ENCODE data around the gene KIF26A.

DNA sequence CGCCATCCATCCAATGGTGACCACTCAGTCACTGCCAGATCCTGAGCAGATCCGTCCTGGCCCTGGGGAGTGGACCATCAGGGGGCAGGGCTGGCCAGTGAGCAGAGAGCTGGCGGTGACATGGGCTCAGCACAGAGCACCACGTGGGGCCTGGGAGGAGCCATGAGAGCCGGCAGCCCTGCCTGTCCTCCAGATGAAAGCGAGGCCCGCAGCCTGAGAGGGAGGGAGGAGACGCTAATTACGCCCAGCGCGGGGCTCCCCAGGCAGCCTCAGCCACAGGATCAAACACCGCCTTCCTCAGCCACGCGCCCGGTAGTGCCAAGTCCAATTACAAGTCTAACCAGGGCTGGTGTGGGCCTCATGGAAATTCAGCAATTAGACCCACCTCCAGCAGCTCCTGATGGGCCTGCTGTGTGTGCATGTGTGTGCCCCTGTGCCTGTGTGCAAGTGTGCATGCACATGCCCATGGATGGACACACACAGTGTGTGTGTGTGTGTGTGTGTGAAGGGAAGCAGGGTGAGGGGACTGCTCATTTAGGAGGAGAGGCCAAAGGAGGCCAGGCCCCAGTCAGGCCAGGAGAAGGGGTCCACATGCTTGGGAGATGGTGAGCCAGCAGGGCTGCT, 68.0 kb downstream of the KIF26A start:
- TF ChIP-seq, protein P1, sequence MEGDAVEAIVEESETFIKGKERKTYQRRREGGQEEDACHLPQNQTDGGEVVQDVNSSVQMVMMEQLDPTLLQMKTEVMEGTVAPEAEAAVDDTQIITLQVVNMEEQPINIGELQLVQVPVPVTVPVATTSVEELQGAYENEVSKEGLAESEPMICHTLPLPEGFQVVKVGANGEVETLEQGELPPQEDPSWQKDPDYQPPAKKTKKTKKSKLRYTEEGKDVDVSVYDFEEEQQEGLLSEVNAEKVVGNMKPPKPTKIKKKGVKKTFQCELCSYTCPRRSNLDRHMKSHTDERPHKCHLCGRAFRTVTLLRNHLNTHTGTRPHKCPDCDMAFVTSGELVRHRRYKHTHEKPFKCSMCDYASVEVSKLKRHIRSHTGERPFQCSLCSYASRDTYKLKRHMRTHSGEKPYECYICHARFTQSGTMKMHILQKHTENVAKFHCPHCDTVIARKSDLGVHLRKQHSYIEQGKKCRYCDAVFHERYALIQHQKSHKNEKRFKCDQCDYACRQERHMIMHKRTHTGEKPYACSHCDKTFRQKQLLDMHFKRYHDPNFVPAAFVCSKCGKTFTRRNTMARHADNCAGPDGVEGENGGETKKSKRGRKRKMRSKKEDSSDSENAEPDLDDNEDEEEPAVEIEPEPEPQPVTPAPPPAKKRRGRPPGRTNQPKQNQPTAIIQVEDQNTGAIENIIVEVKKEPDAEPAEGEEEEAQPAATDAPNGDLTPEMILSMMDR (IDR thresholded peaks at IDR 0.05; ENCODE audit: low read length), result no peak
- TF ChIP-seq EZH2 (IDR thresholded peaks at IDR 0.05; ENCODE audit: borderline replicate concordance, low read length), result no peak

All from OCI-LY1 (cell line).